DMS 273 (cell line): Measurements from ENCODE around the gene DUSP12.

ENCODE experiments used
- DNase-seq: peaks from one replicate; lab custom pipeline; 2025; ENCODE audit not compliant: unreplicated experiment; lab: John Stamatoyannopoulos, UW

DUSP12 gene

GRCh38 chr1:161726473-161727255, 22.9 kb upstream of the DUSP12 start:
- DNase-seq, result peak; percentile 91

GRCh38 chr1:161727256-161727924, 22.2 kb upstream of the DUSP12 start:
- peak; percentile 52 for DNase-seq

- no peak for DNase-seq
Observed at GRCh38 chr1:161728376-161729226, 21.0 kb upstream of the DUSP12 start.

GRCh38 chr1:161730050-161730564, 19.5 kb upstream of the DUSP12 start:
- DNase-seq, result no peak

GRCh38 chr1:161731241-161731640, 18.3 kb upstream of the DUSP12 start:
- no peak for DNase-seq

- no peak for DNase-seq
Observed at GRCh38 chr1:161731981-161732718, 17.4 kb upstream of the DUSP12 start.

GRCh38 chr1:161733526-161733925, 16.1 kb upstream of the DUSP12 start:
- DNase-seq, result no peak

GRCh38 chr1:161735837-161736236, 13.7 kb upstream of the DUSP12 start:
- DNase-seq, result no peak

GRCh38 chr1:161736335-161736969, 13.1 kb upstream of the DUSP12 start:
- no peak for DNase-seq

GRCh38 chr1:161737625-161738024, 12.0 kb upstream of the DUSP12 start:
- no peak for DNase-seq

- DNase-seq, result peak; percentile 76
Observed at GRCh38 chr1:161738627-161739287, 10.8 kb upstream of the DUSP12 start.

GRCh38 chr1:161739865-161740566, 9.6 kb upstream of the DUSP12 start:
- no peak for DNase-seq

GRCh38 chr1:161740921-161741320, 8.7 kb upstream of the DUSP12 start:
- DNase-seq, result no peak

GRCh38 chr1:161743231-161743630, 6.4 kb upstream of the DUSP12 start:
- DNase-seq, result no peak

GRCh38 chr1:161747801-161748200, 1.8 kb upstream of the DUSP12 start:
- no peak for DNase-seq

GRCh38 chr1:161763522-161764098, 14.0 kb downstream of the DUSP12 start:
- peak; percentile 58 for DNase-seq

GRCh38 chr1:161766102-161766981, 16.8 kb downstream of the DUSP12 start, which contains the start of gene ATF6:
TSS of gene ATF6 (plus strand) at chr1:161766320. CDS start at chr1:161766361, 41 bp downstream.
- peak; percentile 94 for DNase-seq

GRCh38 chr1:161768461-161768860, 18.9 kb downstream of the DUSP12 start:
- no peak for DNase-seq
